Body of pancreas (tissue), 4 donors: ENCODE data around the gene HES4.

Experiments
- POLR2A ChIP-seq, 3 donors: fragments of 450-650 bp; IDR thresholded peaks; one replicate each; pipeline ENCODE4 v1.6.1; 2016; ENCODE audit warnings: antibody characterized with exemption in 3 of 3, mild to moderate bottlenecking in 2 of 3
- TF ChIP-seq, protein P1 (sequence below), 7 experiments: fragments of 450-650 bp in 4 of 7; fragments of 200-600 bp in 3 of 7; sonication (generic) in 3 of 7; IDR thresholded peaks; one replicate each; pipeline ENCODE4 v1.5.1; 2016 to 2019; ENCODE audit warnings: antibody characterized with exemption in 7 of 7

DNA sequence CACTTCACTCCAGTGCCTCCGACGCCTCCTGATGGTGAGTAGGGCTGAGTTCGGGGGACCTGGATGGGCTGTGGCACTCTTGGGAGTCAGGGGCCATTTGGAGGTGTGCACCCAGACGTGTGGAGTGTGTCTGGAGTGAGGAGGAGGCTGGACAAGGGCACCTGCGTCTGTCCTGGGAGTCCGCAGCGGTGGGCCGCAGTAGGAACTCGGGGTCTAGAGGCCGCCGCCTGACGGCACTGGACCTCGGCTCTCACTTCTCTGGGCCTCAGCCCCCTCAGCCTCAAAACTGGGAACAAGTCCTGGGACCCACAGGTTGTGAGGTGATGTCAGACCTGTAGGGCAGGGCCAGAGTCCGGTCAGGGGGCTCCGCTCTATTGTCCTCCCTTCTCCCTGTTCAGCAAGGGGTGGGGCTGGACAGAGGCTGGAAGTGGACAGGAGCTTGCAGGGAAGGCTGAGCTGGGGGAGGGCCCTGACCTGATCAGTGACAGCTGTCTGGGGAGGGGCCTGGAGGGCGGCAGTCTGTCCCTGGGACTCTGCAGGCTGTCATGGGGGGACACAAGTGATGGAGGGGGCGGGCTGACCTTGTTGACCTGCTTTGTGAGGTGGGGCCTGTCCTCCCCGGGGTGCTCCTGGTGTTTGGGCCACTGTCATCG is 35.5 kb upstream of the HES4 start:
- no peak for TF ChIP-seq POLR2A (IDR thresholded peaks at IDR 0.05)
- TF ChIP-seq, protein P1, sequence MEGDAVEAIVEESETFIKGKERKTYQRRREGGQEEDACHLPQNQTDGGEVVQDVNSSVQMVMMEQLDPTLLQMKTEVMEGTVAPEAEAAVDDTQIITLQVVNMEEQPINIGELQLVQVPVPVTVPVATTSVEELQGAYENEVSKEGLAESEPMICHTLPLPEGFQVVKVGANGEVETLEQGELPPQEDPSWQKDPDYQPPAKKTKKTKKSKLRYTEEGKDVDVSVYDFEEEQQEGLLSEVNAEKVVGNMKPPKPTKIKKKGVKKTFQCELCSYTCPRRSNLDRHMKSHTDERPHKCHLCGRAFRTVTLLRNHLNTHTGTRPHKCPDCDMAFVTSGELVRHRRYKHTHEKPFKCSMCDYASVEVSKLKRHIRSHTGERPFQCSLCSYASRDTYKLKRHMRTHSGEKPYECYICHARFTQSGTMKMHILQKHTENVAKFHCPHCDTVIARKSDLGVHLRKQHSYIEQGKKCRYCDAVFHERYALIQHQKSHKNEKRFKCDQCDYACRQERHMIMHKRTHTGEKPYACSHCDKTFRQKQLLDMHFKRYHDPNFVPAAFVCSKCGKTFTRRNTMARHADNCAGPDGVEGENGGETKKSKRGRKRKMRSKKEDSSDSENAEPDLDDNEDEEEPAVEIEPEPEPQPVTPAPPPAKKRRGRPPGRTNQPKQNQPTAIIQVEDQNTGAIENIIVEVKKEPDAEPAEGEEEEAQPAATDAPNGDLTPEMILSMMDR (IDR thresholded peaks at IDR 0.05) = no peak
